Measurements from ENCODE around the gene CAPN2. TPM values are rescaled to one million over a fixed set of nuclear protein-coding genes. Genes with fewer than 3 reads are reported as not detected.

The CAPN2 gene
- total RNA-seq, 1 donor from 2014 or later: 271 TPM

GRCh38 chr1:223748773-223749733 is 36.7 kb downstream of the CAPN2 start:
- no peaks in the 10 kb centered on the region for H3K27me3 Mint-ChIP-seq (ENCODE audit: unreplicated experiment)
- peak overlapping the region; percentile 82 for H3K27ac Mint-ChIP-seq (ENCODE audit: unreplicated experiment)
- peaks cover 28% of the 10 kb centered on the region for H3K4me1 Mint-ChIP-seq (ENCODE audit: unreplicated experiment)
- H3K9me3 Mint-ChIP-seq (ENCODE audit: unreplicated experiment): no peaks in the 10 kb centered on the region
- peaks cover 52% of the 10 kb centered on the region for H3K36me3 Mint-ChIP-seq (ENCODE audit: unreplicated experiment)
- no peak for DNase-seq (ENCODE audit: extremely low spot score, unreplicated experiment)
- peak overlapping the region; percentile 47 for H3K4me3 Mint-ChIP-seq (ENCODE audit: unreplicated experiment)
- TF ChIP-seq CTCF (IDR thresholded peaks at IDR 0.05): peak; percentile 99

- Mint-ChIP-seq H3K27me3 (ENCODE audit: unreplicated experiment) (no peaks in the 10 kb centered on the region), H3K9me3 (ENCODE audit: unreplicated experiment) (no peaks in the 10 kb centered on the region), H3K36me3 (ENCODE audit: unreplicated experiment) (peaks cover 49% of the 10 kb centered on the region), H3K4me3 (ENCODE audit: unreplicated experiment) (no peak overlapping the region), H3K27ac (ENCODE audit: unreplicated experiment) (no peak overlapping the region), H3K4me1 (ENCODE audit: unreplicated experiment) (peaks cover 25% of the 10 kb centered on the region)
- no peak for TF ChIP-seq CTCF (IDR thresholded peaks at IDR 0.05)
- DNase-seq (ENCODE audit: extremely low spot score, unreplicated experiment): no peak
Measured at GRCh38 chr1:223750730-223751570, 38.6 kb downstream of the CAPN2 start.

- Mint-ChIP-seq H3K36me3 (ENCODE audit: unreplicated experiment) (peaks cover 51% of the 10 kb centered on the region), H3K27ac (ENCODE audit: unreplicated experiment) (no peak overlapping the region), H3K27me3 (ENCODE audit: unreplicated experiment) (no peaks in the 10 kb centered on the region), H3K9me3 (ENCODE audit: unreplicated experiment) (no peaks in the 10 kb centered on the region), H3K4me3 (ENCODE audit: unreplicated experiment) (no peak overlapping the region), H3K4me1 (ENCODE audit: unreplicated experiment) (peaks cover 25% of the 10 kb centered on the region)
- no peak for DNase-seq (ENCODE audit: extremely low spot score, unreplicated experiment)
- TF ChIP-seq CTCF (IDR thresholded peaks at IDR 0.05): no peak
Measured at GRCh38 chr1:223751696-223752095, 39.4 kb downstream of the CAPN2 start.

GRCh38 chr1:223752721-223753515 is 40.6 kb downstream of the CAPN2 start:
- H3K9me3 Mint-ChIP-seq (ENCODE audit: unreplicated experiment): no peaks in the 10 kb centered on the region
- H3K27me3 Mint-ChIP-seq (ENCODE audit: unreplicated experiment): no peaks in the 10 kb centered on the region
- no peak for DNase-seq (ENCODE audit: extremely low spot score, unreplicated experiment)
- TF ChIP-seq CTCF (IDR thresholded peaks at IDR 0.05): no peak
- H3K4me1 Mint-ChIP-seq (ENCODE audit: unreplicated experiment): peaks cover 15% of the 10 kb centered on the region
- H3K27ac Mint-ChIP-seq (ENCODE audit: unreplicated experiment): no peak overlapping the region
- H3K4me3 Mint-ChIP-seq (ENCODE audit: unreplicated experiment): no peak overlapping the region
- H3K36me3 Mint-ChIP-seq (ENCODE audit: unreplicated experiment): peaks cover 45% of the 10 kb centered on the region

Measured in osteocyte (in vitro differentiated cells).